HG03378 (cell line): ENCODE data around the gene GPRC5D.
A peak's percentile ranks its signal among the peaks of the same experiment; 100 is the strongest.

ENCODE experiments used
- ATAC-seq: cut with Tn5 transposase; IDR thresholded peaks from one replicate; pipeline ENCODE4 v1.9.1; 2021; ENCODE audit warnings: mild to moderate bottlenecking, moderate library complexity; ENCODE audit not compliant: unreplicated experiment

GPRC5D gene

GRCh38 chr12:12938541-12938940 lies 13.4 kb downstream of the GPRC5D start:
- ATAC-seq = no peak

- no peak for ATAC-seq
Measured at GRCh38 chr12:12936983-12937491, 14.9 kb downstream of the GPRC5D start.

- no peak for ATAC-seq
Measured at GRCh38 chr12:12934556-12934955, 17.4 kb downstream of the GPRC5D start.

GRCh38 chr12:12933742-12934141 lies 18.2 kb downstream of the GPRC5D start:
- no peak for ATAC-seq

- ATAC-seq = no peak
Measured at GRCh38 chr12:12930633-12931219, 21.2 kb downstream of the GPRC5D start.

- ATAC-seq = no peak
Measured at GRCh38 chr12:12929696-12930095, 22.3 kb downstream of the GPRC5D start.

GRCh38 chr12:12927211-12928079 lies 24.5 kb downstream of the GPRC5D start:
- no peak for ATAC-seq

GRCh38 chr12:12926571-12927071 lies 25.3 kb downstream of the GPRC5D start:
- no peak for ATAC-seq

GRCh38 chr12:12925388-12925787 lies 26.6 kb downstream of the GPRC5D start:
- ATAC-seq = no peak

GRCh38 chr12:12924169-12924568 lies 27.8 kb downstream of the GPRC5D start:
- no peak for ATAC-seq

GRCh38 chr12:12922978-12923377 lies 29.0 kb downstream of the GPRC5D start:
- ATAC-seq = no peak

GRCh38 chr12:12922191-12922616 lies 29.8 kb downstream of the GPRC5D start:
- ATAC-seq = no peak

GRCh38 chr12:12919666-12920435 lies 32.1 kb downstream of the GPRC5D start:
- no peak for ATAC-seq

GRCh38 chr12:12918781-12919389 lies 33.1 kb downstream of the GPRC5D start:
- no peak for ATAC-seq

- ATAC-seq = no peak
Measured at GRCh38 chr12:12917517-12917916, 34.5 kb downstream of the GPRC5D start.

GRCh38 chr12:12916135-12916944 lies 35.6 kb downstream of the GPRC5D start:
- peak; percentile 91 for ATAC-seq

- ATAC-seq = no peak
Measured at GRCh38 chr12:12915656-12916055, 36.3 kb downstream of the GPRC5D start.

GRCh38 chr12:12912711-12913110 lies 39.3 kb downstream of the GPRC5D start:
- no peak for ATAC-seq

- ATAC-seq = no peak
Measured at GRCh38 chr12:12909995-12910420, 42.0 kb downstream of the GPRC5D start.
